DND-41 (cell line): ENCODE data around the gene DPF3.

Source experiments
- ATAC-seq: fragments of 200-7000 bp; cut with Tn5 transposase; 3 replicates; pipeline ENCODE4 v1.9.1; 2021; ENCODE audit warnings: low read depth; ENCODE audit not compliant: insufficient read depth
- DNase-seq: peaks from one replicate; pipeline ENCODE4 v3.0.0-alpha.2; 2020
- H2AFZ ChIP-seq: 2 replicates; pipeline ENCODE4 v1.6.0; 2012; ENCODE audit warnings: low read depth, low read length
- H3K27ac ChIP-seq: 2 replicates; pipeline ENCODE4 v1.5.1; 2012; ENCODE audit warnings: low read length, inconsistent platforms
- H3K27me3 ChIP-seq: fragments of 200-600 bp; sonication (generic); 2 replicates; pipeline ENCODE4 v1.6.0; 2012; ENCODE audit warnings: low read length, mild to moderate bottlenecking, inconsistent platforms; ENCODE audit not compliant: insufficient read depth, poor library complexity
- H3K36me3 ChIP-seq: 2 replicates; pipeline ENCODE4 v1.5.1; 2012; ENCODE audit warnings: low read length, inconsistent platforms; ENCODE audit not compliant: insufficient read depth
- H3K4me1 ChIP-seq: 2 replicates; pipeline ENCODE4 v1.5.1; 2012; ENCODE audit warnings: mild to moderate bottlenecking, low read length; ENCODE audit not compliant: insufficient read depth
- H3K4me2 ChIP-seq: 2 replicates; pipeline ENCODE4 v1.6.0; 2012; ENCODE audit warnings: mild to moderate bottlenecking, moderate library complexity, low read length, inconsistent platforms; ENCODE audit not compliant: insufficient read depth
- H3K4me3 ChIP-seq, 2 experiments: fragments of 200-600 bp in 1 of 2; shearing (Covaris generic) in 1 of 2; 2 replicates each; pipeline ENCODE4 v1.5.1; 2012 to 2016; ENCODE audit warnings: inconsistent platforms in 2 of 2, low read length in 2 of 2, mild to moderate bottlenecking in 2 of 2, low read depth in 1 of 2, moderate library complexity in 1 of 2
- H3K79me2 ChIP-seq: 2 replicates; pipeline ENCODE4 v1.6.0; 2012; ENCODE audit warnings: low read length, inconsistent platforms; ENCODE audit not compliant: insufficient read depth
- H3K9ac ChIP-seq: 2 replicates; pipeline ENCODE4 v1.6.0; 2012; ENCODE audit warnings: low read depth, mild to moderate bottlenecking, inconsistent platforms, low read length, moderate library complexity
- H3K9me3 ChIP-seq: 2 replicates; pipeline ENCODE4 v1.5.1; 2012; ENCODE audit warnings: low read length, moderate library complexity, mild to moderate bottlenecking, inconsistent platforms; ENCODE audit not compliant: insufficient read depth, severe bottlenecking
- H4K20me1 ChIP-seq: 2 replicates; pipeline ENCODE4 v1.6.0; 2012; ENCODE audit warnings: low read length; ENCODE audit not compliant: insufficient read depth
- EZH2 ChIP-seq: IDR thresholded peaks from 3 replicates; pipeline ENCODE4 v1.6.1; 2012; ENCODE audit warnings: borderline replicate concordance, low read depth, mild to moderate bottlenecking, moderate library complexity, low read length, inconsistent platforms; ENCODE audit not compliant: severe bottlenecking
- TF ChIP-seq, protein P1 (sequence below): IDR thresholded peaks from 2 replicates; pipeline ENCODE4 v1.5.1; 2012; ENCODE audit warnings: borderline replicate concordance, low read length, moderate library complexity, mild to moderate bottlenecking; ENCODE audit not compliant: poor library complexity, severe bottlenecking; ENCODE audit errors: extremely low read depth

DPF3 gene

DNA sequence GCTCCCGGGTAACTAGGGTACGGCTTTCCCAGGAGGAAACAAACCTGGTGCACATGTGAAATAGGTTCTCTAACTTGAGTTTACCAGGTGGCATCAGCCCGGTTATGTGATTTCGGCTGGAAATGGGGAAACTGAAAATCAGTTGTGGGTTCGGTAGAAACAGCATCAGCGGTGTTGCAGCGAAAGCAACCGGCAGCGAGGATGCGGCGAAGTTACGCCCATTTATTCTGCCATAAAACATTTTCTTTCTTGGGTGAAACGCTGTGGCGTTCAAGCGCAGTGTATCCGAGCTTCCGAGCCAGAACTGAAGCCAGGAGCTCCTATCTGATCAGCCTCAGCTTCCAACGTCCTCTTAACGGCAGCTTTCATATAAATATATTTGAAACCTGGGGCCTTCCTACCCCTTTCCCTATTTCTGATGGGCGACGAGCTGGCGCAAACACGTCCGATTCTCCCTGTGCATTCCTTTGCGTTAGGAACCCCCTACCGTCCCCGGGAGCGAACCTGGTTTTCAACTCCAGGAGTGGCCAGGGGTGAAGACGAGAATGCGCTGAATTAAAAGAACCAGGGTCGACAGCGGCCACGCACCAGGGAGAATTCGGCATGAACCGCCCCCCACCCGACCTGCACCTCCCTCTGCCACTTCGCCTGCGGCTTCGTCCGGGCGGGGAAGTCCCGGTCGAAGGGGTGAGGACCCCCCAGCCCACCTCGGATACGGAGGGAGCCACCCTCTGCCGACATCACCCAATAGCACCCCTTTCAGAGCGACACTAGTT lies 1.6 kb downstream of the DPF3 start:
- Histone ChIP-seq H2AFZ (no peak overlapping the region), H4K20me1 (no peaks in the 10 kb centered on the region; the same call in 1 of the 2 replicates), H3K36me3 (no peaks in the 10 kb centered on the region), H3K4me1 (peaks cover 24% of the 10 kb centered on the region), H3K9me3 (no peaks in the 10 kb centered on the region), H3K27ac (no peak overlapping the region), H3K4me3 (peak overlapping the region in 1 of 2 experiments; percentile 92; a peak in 2 of 4 replicates), H3K9ac (peak overlapping the region; percentile 68; the same call in 1 of the 2 replicates), H3K4me2 (peak overlapping the region; percentile 96), H3K79me2 (no peaks in the 10 kb centered on the region), H3K27me3 (peaks cover 39% of the 10 kb centered on the region)
- ATAC-seq (no peak), DNase-seq (no peak)
- no peak for TF ChIP-seq EZH2
- TF ChIP-seq, protein P1, sequence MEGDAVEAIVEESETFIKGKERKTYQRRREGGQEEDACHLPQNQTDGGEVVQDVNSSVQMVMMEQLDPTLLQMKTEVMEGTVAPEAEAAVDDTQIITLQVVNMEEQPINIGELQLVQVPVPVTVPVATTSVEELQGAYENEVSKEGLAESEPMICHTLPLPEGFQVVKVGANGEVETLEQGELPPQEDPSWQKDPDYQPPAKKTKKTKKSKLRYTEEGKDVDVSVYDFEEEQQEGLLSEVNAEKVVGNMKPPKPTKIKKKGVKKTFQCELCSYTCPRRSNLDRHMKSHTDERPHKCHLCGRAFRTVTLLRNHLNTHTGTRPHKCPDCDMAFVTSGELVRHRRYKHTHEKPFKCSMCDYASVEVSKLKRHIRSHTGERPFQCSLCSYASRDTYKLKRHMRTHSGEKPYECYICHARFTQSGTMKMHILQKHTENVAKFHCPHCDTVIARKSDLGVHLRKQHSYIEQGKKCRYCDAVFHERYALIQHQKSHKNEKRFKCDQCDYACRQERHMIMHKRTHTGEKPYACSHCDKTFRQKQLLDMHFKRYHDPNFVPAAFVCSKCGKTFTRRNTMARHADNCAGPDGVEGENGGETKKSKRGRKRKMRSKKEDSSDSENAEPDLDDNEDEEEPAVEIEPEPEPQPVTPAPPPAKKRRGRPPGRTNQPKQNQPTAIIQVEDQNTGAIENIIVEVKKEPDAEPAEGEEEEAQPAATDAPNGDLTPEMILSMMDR: no peak

- Histone ChIP-seq H3K9me3 (no peaks in the 10 kb centered on the region), H3K4me3 (no peak overlapping the region), H3K27ac (no peak overlapping the region), H3K4me2 (no peak overlapping the region), H3K36me3 (no peaks in the 10 kb centered on the region), H3K4me1 (peaks cover 24% of the 10 kb centered on the region), H3K27me3 (peaks cover 34% of the 10 kb centered on the region), H3K9ac (no peak overlapping the region), H3K79me2 (no peaks in the 10 kb centered on the region), H4K20me1 (no peaks in the 10 kb centered on the region; the same call in 1 of the 2 replicates), H2AFZ (no peak overlapping the region)
- ATAC-seq: no peak
- DNase-seq: no peak
- no peak for TF ChIP-seq EZH2
- TF ChIP-seq, protein P1: no peak
Measured at GRCh38 chr14:72891666-72892102, 2.2 kb downstream of the DPF3 start.

DNA sequence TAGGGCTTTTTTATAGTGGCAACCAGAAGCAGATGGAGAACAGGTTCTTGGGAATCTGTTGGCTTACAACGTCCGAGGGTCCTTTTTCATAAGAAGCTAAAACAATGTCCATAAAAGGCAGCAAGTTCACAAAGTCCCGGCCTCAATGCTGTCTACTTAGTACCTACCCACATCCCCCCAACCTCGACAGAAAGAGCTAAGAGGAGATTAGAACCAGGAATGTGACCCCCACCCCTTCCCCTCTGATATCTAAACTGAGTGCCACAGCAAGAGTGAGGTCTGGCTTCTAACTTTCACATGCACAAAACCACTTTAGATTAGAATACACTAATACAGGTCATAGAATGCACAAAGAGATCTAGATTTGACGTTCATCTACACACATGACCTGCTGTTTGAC lies 4.5 kb downstream of the DPF3 start:
- ATAC-seq (no peak), DNase-seq (no peak)
- no peak overlapping the region for H3K9ac ChIP-seq
- no peak overlapping the region for H3K4me2 ChIP-seq
- no peaks in the 10 kb centered on the region; the same call in 1 of the 2 replicates for H4K20me1 ChIP-seq
- H3K4me3 ChIP-seq: no peak overlapping the region
- no peaks in the 10 kb centered on the region for H3K9me3 ChIP-seq
- H3K4me1 ChIP-seq: peaks cover 16% of the 10 kb centered on the region
- H3K27me3 ChIP-seq: peaks cover 20% of the 10 kb centered on the region
- no peak overlapping the region for H3K27ac ChIP-seq
- H3K36me3 ChIP-seq: no peaks in the 10 kb centered on the region
- H2AFZ ChIP-seq: no peak overlapping the region
- TF ChIP-seq, protein P1: no peak
- no peak for TF ChIP-seq EZH2
- no peaks in the 10 kb centered on the region for H3K79me2 ChIP-seq
